GM18511 (cell line): ENCODE measurements around the gene F8A3.
"Not testable (repeated sequence)": the region's sequence is repeated elsewhere in the genome, so short reads cannot be mapped to it uniquely, and the experiment has no call there.

ENCODE experiments used
- ATAC-seq: cut with Tn5 transposase; IDR thresholded peaks from one replicate; pipeline ENCODE4 v1.9.1; 2021; ENCODE audit warnings: mild to moderate bottlenecking, moderate library complexity; ENCODE audit not compliant: unreplicated experiment

Gene F8A3

DNA sequence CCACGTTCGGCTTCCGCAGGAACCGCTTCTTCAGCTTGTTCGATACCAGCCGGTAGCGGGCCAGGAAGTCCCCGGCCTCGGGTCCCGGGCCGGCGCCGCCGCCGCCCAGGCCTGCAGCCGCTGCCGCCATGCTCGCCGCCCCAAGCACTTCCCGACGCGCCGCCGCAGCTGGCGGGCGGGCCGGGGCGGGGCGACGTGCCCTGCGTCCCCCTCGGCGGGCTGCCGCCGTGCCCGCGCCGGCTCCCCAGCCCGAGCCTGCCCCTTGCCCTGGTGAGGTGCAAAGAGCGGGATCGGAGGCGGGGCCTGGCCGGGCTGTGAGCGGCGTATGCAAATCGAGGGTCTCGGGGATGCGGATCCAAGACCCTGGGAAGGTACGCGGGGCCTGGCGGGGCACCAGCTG, at the start of gene F8A3:
Gene F8A3 (minus strand): TSS at position 150 of the 400 bp plus-strand sequence. CDS start 20 bp downstream, at position 130.
- ATAC-seq = peak; percentile 85

DNA sequence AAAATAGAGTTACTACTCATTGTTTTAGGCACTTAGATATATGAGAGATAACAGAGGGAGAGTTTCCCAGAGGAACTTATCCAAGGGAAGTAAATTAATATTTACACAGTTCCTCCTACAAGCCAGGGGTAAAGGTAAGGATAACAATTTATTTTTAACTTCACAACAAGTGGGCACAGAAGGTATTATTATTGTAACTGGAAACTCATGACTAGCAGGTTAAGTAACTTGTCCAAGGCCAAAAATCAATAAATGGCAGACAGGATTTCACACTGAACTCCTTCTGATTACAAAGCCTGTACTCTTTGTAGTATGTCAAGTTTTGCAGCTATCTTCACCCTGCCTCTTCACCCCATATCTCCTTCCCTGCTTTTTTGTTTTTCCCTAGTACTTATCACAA, 46.9 kb upstream of the F8A3 start:
- no peak for ATAC-seq

DNA sequence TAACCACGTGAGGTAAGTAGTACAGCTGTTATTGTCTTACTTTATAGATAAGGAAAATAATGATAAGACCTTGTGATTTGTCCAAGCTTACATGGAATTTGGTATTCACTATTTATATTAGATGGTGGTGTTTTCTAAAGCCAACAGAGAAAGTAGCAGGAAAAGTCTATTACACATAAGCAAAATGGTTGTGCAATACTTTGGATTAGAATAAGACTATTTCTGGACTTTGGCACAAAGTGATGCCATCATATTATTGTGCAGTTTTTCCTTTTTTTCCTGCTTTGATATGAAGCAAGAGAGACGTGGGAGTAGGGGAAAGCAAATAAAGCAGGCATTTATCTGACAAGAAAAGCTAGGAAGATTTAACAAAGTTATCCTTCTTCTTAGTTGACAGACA, 36.7 kb upstream of the F8A3 start:
- not testable (repeated sequence) for ATAC-seq

DNA sequence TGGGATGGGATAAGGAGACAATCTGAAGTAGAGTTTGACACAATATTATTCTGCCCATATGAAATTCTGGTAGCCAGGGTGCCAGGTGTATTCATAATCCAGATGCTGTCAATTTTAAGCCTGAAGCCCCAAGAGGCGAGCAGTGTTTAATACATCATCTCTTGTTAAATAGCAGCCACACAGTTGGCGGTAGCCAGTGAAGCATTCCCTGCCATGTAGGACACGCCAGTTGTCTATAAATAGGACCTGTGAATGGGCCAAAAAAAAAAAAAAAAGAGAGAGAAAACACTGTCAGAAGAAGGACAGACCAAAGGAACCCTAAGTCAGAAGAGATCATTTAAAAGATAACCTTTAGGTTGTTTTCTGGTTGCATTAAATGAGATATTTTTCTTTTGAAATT, 33.0 kb upstream of the F8A3 start:
- not testable (repeated sequence) for ATAC-seq

DNA sequence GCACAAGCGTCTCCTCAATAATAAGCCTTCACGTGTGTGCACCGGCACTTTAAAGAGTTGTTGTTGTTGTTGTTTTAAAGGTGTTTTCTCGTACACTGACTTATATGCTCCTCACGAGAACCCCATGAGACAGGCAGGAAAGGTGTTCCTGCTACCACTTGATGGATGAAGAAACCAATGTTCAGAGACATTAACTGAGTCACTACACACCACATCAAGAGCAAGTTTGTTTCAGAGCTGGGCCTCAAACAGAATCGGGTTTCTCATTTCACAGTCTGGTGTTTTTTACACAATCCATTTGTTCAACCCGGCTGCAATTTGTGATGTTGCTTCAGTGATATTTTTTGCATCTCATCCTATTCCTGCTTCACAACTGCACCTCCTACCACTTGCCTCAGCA, 18.7 kb upstream of the F8A3 start:
- ATAC-seq = not testable (repeated sequence)

DNA sequence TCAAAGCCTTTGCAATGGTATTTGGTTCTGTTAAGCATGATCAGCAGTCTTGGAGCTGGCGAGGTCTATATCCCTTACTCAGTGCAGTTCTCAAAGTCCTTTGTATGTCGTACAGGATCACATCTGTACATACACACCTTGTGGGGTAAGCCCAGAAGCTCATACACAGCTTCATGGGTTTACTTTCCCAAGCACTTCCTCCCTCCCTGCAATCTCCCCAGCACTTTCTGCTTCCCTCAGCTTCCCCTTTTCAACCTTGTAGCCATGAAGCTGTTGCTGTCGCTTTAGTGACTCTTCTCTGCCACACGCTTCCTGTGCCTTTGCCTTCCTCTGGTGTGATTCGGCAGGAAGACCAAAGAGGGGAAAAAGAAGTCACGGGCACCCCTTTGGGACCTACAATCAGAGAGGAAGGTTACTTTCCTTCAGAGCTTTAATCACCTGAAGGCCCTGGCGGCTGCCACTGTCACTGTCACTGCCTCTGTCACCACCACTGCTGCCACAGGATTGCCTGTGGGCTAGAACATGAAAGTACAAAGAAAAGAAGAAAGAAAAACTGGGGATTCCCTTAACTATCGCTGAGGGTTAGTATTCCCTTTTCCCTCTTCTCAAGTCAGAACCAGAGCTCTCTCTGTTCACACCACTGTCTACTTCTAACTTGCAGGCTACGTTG, 8.0 kb upstream of the F8A3 start:
- ATAC-seq = peak; percentile 83

DNA sequence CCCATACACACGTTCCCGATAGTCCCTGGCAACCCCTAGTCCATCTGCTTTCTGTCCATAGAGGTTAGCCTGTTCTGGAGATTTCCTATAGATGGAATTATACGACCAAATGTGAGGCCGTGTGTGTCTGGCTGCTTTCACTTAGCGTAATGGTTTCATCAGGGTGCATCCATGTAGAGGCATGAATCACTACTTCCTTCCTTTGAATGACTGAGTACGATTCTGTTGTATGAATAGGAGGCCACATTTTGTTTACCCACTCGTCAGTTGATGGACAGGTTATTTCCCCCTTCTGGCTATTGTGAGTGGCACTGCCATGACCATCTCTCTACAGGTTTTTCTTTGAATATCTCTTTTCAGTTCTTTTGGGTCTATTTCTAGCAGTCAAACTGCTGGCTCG, 2.1 kb upstream of the F8A3 start:
- not testable (repeated sequence) for ATAC-seq

DNA sequence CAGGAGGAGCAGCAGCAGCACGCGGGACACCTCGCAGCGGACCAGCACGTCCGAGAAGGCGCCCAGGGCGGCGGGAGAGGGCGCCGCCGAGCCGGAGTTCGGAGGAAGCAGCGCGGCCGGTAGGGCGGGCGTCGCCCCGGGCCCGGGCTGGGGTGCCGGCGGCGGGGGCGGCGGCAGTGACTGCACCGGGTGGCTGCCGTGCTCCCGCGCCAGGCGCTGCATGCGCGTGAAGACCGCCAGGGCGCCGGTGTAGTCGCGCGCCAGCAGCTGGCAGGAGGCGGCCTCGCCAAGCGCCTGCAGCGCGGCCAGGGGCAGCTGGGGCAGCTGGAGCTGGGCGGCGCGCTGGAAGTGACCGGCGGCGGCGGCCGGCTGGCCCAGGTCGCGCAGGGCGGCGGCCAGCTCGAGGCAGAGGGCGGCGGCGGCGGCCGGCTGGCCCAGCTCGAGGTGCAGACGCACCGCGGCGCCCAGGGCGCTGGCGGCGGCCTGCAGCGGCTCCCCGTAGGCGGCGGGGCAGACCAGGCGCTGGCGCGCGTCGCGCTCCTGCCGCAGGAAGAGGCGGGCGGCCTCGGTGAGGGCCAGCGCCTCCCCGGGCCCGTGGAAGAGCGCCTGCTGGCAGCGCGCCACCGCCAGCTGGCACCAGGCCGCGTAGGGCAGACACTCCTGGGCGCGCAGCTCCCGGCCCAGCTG, 516 bp downstream of the F8A3 start:
- peak; percentile 61 for ATAC-seq

DNA sequence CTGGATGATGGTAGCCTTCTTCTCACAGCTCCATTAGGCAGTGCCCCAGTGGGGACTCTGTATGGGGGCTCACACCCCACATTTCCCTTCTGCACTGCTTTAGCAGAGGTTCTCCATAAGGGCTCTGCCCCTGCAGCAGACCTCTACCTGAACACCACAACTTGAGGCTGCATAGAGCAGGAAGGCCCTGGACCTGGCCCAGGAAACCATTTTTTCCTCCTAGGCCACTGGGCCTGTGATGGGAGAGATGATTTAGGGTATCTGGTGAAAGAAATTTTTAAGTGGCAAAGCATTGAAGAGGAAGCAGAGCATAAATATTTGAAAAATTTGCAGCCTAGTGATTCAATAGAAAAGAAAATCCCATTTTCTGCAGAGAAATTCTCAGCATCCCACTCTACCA, 17.3 kb downstream of the F8A3 start:
- ATAC-seq = no peak

DNA sequence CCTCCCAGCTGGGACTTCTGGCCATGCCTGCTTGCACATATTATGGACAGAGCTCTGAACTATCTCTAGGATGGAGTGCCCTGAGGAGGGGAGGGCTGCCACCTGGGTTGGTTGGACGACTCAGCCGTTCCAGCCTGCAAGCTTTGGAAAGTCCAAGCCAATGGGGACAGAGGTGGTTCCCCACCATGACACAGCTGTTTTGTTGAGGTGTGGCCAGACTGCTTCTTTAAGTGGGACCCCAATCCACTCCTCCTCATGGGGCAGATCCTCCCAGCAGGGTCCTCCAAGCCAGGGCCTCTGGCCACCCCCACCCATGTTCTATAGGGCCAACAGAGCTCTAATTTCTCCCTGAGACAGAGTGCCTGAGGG, 22.7 kb downstream of the F8A3 start:
- ATAC-seq = no peak

DNA sequence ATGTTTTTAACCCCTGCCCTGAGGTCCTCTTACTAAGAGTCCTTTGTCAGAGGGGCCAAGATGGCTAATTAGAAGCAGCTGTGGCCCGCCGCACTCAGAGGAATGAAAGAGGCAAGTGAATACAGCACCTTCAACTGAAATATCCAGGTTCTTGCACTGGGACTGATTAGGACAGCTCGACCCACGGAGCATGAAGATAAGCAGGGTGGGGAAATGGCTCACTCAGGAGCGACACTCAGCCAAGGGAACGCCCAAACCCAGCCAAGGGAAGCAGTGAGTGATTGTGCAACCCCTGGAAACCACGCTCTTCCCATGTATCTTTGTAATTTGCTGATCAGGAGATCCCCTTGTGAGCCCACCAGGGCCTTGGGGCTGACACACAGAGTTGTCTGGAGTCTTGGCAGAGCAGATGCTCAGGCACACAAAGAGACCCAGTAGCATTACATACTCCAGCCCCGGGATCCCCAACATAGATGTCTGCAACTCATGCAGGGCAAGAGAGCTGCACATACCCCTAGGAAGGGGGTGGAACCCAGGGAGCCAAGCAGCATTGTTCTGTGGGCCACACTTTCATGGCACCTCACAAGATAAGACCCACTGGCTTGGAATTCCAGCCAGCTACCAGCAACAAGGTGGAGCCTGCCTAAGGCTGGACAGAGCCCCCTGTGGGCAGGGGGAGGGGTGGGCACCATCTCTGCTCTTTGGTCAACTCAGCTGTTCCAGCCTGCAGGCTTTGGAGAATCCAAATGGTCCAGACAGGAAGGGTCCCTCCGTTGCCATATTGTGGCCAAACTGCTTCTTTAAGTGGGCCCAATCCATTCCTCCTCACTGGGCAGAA, 23.3 kb downstream of the F8A3 start:
- no peak for ATAC-seq

DNA sequence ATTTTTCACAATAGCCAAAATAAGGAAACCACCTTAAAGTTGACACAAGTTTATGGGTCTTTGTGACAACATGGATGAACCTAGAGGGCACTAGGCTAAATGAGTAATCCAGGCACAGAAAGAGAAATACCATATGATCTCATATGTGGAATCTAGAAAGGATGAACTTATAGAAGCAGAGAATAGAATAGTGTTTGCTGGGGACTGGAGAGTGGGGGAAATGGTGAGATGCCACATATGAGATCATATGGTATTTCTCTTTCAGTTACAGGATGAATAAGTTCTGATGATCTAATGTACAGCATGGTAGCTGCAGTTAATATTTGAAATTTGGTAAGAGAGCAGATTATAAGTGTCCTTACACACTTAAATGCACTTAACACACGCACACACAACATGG, 40.7 kb downstream of the F8A3 start:
- ATAC-seq = no peak
